AG04450 (cell line): ENCODE data around the gene NOL9. TPM values are rescaled to one million over a fixed set of nuclear protein-coding genes. Genes with fewer than 3 reads are reported as not detected.

Source experiments
- CTCF ChIA-PET: fragments of 300-600, 350-600 bp; formaldehyde crosslinking; extraction: SDS; loops from one replicate; lab custom pipeline; 2022; ENCODE audit warnings: antibody characterized with exemption, inconsistent platforms; lab: Charles Lee
- POLR2A ChIA-PET: fragments of 350-600 bp; formaldehyde crosslinking; extraction: SDS; loops from one replicate; lab custom pipeline; 2021; ENCODE audit warnings: antibody characterized with exemption, inconsistent platforms; lab: Yijun Ruan, JAX
- DNase-seq: peaks from one replicate; pipeline ENCODE4 v3.0.0-alpha.2; 2011; ENCODE audit warnings: low read depth, low spot score
- H3K27ac ChIP-seq: one replicate; pipeline ENCODE4 v1.5.1; 2012; ENCODE audit warnings: low read depth, low read length, control low read depth
- H3K27me3 ChIP-seq: one replicate; pipeline ENCODE4 v1.6.0; 2012; ENCODE audit warnings: low read length; ENCODE audit not compliant: control insufficient read depth, insufficient read depth
- H3K4me3 ChIP-seq: 2 replicates; pipeline ENCODE4 v1.5.1; 2011; ENCODE audit warnings: mild to moderate bottlenecking, low read depth, low read length, control low read depth
- H3K9me3 ChIP-seq: 2 replicates; pipeline ENCODE4 v1.5.1; 2012; ENCODE audit warnings: low read length; ENCODE audit not compliant: control insufficient read depth, insufficient read depth
- polyA plus RNA-seq: library from polyadenylated mRNA; depleted of rRNA; stranded (reverse); fragments of >200 nt; gene quantifications from 2 replicates; pipeline ENCODE4 v1.2.3, GENCODE V29; 2011
- TF ChIP-seq, protein P1 (sequence below): IDR thresholded peaks from 2 replicates; pipeline ENCODE4 v1.5.1; 2011; ENCODE audit warnings: low read depth, low read length, control low read depth, inconsistent platforms

NOL9 gene
- polyA plus RNA-seq, 1 experiment: 23.6 TPM

DNA sequence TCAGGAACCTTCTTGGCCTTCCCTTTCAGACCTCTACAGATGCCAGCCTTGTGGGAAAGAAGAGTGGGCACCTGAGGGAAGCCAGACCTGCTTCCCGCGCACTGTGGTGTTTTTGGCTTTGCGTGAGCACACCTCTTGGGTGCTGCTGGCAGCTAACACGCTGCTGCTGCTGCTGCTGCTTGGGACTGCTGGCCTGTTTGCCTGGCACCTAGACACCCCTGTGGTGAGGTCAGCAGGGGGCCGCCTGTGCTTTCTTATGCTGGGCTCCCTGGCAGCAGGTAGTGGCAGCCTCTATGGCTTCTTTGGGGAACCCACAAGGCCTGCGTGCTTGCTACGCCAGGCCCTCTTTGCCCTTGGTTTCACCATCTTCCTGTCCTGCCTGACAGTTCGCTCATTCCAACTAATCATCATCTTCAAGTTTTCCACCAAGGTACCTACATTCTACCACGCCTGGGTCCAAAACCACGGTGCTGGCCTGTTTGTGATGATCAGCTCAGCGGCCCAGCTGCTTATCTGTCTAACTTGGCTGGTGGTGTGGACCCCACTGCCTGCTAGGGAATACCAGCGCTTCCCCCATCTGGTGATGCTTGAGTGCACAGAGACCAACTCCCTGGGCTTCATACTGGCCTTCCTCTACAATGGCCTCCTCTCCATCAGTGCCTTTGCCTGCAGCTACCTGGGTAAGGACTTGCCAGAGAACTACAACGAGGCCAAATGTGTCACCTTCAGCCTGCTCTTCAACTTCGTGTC is 24.5 kb upstream of the NOL9 start:
- CTCF ChIA-PET: interaction anchor here (1.4 to 3.2 kb wide), 2 partner anchors 24 to 25 kb away, joined by 5 to 15 read pairs; partner anchors contain the start of genes NOL9 and TAS1R1
- Histone ChIP-seq H3K27ac (no peak overlapping the region), H3K4me3 (peak overlapping the region; percentile 57; the same call in 1 of the 2 replicates), H3K27me3 (no peaks in the 10 kb centered on the region), H3K9me3 (no peaks in the 10 kb centered on the region)
- TF ChIP-seq, protein P1, sequence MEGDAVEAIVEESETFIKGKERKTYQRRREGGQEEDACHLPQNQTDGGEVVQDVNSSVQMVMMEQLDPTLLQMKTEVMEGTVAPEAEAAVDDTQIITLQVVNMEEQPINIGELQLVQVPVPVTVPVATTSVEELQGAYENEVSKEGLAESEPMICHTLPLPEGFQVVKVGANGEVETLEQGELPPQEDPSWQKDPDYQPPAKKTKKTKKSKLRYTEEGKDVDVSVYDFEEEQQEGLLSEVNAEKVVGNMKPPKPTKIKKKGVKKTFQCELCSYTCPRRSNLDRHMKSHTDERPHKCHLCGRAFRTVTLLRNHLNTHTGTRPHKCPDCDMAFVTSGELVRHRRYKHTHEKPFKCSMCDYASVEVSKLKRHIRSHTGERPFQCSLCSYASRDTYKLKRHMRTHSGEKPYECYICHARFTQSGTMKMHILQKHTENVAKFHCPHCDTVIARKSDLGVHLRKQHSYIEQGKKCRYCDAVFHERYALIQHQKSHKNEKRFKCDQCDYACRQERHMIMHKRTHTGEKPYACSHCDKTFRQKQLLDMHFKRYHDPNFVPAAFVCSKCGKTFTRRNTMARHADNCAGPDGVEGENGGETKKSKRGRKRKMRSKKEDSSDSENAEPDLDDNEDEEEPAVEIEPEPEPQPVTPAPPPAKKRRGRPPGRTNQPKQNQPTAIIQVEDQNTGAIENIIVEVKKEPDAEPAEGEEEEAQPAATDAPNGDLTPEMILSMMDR: no peak
- POLR2A ChIA-PET: interaction anchor here (1.3 to 1.8 kb wide), 2 partner anchors 10 to 23 kb away, joined by 3 to 6 read pairs; partner anchors contain the start of gene KLHL21
- DNase-seq: no peak

DNA sequence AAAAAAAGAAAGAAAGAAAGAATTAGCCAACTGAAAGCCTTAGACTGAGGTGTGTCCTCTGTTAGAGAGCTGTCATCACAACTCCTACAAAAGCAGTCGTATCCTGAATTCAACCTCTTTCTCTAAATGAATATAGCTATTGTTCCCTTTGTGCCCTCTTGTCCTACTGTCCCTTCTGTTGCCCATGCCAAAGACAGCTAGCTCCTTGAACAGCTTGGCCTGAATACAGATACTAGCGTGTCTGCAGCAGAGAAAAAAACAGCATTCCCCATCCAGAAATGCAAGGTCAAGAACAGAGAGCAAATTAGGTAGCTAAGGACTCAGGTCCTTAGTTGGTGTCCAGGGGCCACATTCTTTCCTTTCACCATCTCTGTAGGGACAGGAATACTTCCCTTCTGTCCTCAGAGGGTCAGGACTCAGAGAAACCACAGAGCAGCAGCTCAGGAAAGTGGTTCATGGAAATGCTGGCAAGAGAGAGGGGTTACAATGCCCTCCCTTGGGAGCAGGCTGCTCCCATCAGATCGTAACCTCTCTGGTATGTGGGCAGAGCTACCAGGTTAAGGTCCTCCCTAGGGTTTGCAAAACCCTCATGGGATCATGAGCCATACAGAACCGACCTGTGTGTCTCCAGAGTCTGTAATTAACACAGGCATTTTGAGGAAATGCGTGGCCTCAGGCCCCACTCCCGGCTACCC is 23.7 kb upstream of the NOL9 start:
- ChIA-PET POLR2A (interaction anchor here (0.6 to 1.3 kb wide), 2 partner anchors 11 to 84 kb away, joined by 3 to 4 read pairs; no protein-coding TSS in a partner anchor), CTCF (interaction anchor here (1.4 kb wide), 1 partner anchor 23 kb away, joined by 5 read pairs; the partner anchor contains the start of genes NOL9 and TAS1R1)
- no peak overlapping the region for H3K4me3 ChIP-seq
- no peak for DNase-seq
- H3K27me3 ChIP-seq: no peaks in the 10 kb centered on the region
- TF ChIP-seq, protein P1: no peak
- H3K9me3 ChIP-seq: no peaks in the 10 kb centered on the region
- no peak overlapping the region for H3K27ac ChIP-seq

DNA sequence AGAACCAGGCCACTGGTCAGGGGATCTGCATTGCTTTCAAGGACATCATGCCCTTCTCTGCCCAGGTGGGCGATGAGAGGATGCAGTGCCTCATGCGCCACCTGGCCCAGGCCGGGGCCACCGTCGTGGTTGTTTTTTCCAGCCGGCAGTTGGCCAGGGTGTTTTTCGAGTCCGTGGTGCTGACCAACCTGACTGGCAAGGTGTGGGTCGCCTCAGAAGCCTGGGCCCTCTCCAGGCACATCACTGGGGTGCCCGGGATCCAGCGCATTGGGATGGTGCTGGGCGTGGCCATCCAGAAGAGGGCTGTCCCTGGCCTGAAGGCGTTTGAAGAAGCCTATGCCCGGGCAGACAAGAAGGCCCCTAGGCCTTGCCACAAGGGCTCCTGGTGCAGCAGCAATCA is 20.5 kb upstream of the NOL9 start:
- H3K9me3 ChIP-seq: peaks cover 7% of the 10 kb centered on the region
- DNase-seq: no peak
- TF ChIP-seq, protein P1: no peak
- peaks cover 9% of the 10 kb centered on the region for H3K27me3 ChIP-seq
- ChIA-PET CTCF (interaction anchor here (3.0 kb wide), 1 partner anchor 20 kb away, joined by 12 read pairs; the partner anchor contains the start of genes NOL9 and TAS1R1), POLR2A (interaction anchor here (1.6 kb wide), 1 partner anchor 27 kb away, joined by 4 read pairs; no protein-coding TSS in a partner anchor)
- no peak overlapping the region for H3K4me3 ChIP-seq
- no peak overlapping the region for H3K27ac ChIP-seq

DNA sequence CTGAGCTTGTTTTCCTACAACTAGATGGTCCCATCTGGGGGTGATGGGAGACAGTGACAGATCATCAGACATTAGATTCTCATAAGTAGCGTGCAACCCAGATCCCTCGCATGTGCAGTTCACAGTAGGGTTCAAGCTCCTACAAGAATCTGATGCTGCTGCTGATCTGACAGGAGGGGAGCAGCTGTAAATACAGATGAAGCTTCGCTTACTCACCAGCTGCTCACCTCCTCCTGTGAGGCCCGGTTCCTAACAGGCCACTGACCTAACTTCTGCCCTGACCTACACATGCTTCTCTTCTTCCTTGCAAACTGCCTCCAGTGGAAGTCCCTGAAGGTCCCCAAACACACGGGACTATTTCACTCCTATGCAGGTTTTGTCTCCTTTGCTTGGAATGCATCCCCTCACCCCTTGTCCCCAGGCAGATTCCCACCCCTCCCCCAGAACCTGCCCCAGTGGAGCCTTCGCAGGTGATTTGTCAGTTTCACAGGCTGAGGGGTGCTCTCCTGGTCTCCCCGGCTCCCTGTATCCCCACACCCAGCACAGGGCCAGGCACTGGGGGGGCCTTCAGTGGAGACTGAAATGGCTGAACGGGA is 19.8 kb upstream of the NOL9 start:
- no peak overlapping the region for H3K4me3 ChIP-seq
- peaks cover 15% of the 10 kb centered on the region for H3K27me3 ChIP-seq
- ChIA-PET CTCF (interaction anchor here (3.0 kb wide), 1 partner anchor 19 kb away, joined by 12 read pairs; the partner anchor contains the start of genes NOL9 and TAS1R1), POLR2A (interaction anchor here (1.6 kb wide), 1 partner anchor 28 kb away, joined by 4 read pairs; no protein-coding TSS in a partner anchor)
- H3K27ac ChIP-seq: no peak overlapping the region
- TF ChIP-seq, protein P1: no peak
- no peak for DNase-seq
- peaks cover 7% of the 10 kb centered on the region for H3K9me3 ChIP-seq
